SKM-1 (cell line): ENCODE results near the gene WDR5.
"Not testable (repeated sequence)": the region's sequence is repeated elsewhere in the genome, so short reads cannot be mapped to it uniquely, and the experiment has no call there.

Experiments
- DNase-seq: peaks from one replicate; lab custom pipeline; 2025; ENCODE audit not compliant: unreplicated experiment; lab: John Stamatoyannopoulos, UW

The WDR5 gene

GRCh38 chr9:134135343-134136117 lies at the start of gene WDR5:
Gene WDR5 (plus strand): TSS chr9:134136082. CDS start chr9:134139878, 3,796 bp downstream.
- peak; percentile 70 for DNase-seq

DNA sequence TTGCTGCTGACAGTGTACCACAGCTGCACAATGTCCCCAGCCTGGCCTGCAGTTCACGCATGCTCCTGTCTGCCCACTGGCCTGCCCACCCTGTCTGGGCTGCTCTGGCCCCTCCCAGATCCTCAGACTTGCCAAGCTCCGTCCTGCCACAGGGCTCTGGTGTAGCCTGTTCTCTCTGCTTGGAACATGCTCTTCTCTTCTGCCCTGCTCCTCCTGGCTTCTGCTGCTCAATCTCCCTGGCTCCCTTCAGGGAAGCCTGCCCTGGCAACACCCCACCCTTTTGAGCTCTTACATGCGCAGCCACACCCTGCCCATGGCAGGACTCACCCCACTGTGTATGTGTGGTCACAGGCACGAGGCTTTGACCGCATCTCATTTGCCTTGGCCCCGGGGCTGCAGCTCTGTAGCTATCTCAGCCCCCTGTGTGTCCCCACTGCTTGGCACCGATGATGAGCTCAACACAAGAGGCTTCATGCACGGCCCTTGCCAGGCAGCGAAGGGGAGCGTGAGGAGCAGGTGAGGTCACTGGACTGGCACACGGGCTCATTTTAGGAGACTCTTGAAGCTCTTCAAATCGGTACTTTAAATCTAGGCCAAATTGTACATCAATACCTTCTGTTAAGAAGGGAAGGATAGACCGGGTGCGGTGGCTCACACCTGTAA lies 47.7 kb upstream of the WDR5 start:
- no peak for DNase-seq

DNA sequence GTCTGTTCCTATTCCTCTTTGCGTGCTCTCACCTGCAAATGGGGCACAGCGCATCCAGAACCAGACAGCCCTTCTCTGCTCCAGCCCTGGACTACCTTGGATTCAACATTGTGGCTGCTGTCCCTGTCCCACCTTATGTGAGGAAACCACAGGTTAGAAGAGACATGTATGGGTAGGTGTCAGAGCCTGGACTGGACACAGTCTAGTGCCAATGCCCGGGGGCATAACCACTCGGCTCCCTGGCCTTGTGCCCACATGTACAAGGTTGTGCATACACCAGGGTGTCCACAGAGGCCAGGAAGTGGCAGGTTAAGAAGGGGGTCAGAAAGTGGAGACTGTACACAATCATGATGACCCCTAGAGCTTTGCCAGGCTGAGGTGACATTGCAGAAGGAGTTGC lies 45.9 kb upstream of the WDR5 start:
- DNase-seq, result no peak

DNA sequence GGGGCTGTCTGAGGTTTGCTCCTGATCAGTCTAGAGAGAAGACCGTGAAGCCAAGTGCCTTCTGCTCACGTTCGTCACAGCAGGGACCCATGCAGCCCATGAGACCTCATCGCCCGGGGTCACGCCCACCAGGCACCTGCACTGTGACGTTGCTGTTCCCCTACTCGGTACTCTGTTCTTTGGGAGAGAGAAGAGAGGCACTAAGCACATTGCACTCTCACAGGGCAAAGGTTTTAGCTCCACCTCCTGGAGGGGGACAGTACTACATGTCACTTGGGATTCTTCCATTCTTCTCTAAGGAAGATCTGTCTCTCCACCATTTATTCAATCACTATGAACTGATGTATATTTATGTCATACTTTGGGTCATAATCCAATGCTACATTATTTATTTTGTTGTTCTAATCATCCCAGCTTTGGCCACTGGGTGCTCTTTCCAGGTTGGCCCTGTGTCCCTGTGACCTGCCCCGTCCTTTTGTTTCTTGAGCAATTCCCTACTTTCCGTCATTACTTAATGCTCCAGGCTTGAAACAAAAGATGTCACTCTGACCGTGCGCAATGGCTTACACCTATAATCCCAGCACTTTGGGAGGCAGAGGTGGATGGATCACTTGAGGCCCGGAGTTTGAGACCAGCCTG lies 36.6 kb upstream of the WDR5 start:
- DNase-seq, result peak; percentile 53

GRCh38 chr9:134100040-134100439 lies 35.8 kb upstream of the WDR5 start:
- DNase-seq, result no peak

DNA sequence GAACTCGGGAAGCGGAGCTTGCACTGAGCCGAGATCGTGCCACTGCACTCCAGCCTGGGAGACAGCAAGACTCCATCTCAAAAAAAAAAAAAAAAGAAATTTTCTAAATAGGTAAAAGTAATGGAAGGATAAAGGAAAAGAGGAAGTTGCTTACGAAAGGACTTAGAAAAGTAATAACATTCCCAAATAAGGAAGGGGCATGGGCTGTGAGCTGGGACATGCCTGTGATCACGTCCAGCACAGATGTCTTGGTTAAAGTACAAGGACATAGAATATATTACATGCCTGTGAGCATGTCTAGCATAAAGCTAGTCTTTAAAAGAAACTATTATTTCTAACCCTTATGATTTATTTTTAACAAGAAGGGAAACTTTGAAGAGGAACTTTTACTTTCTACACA lies 34.7 kb upstream of the WDR5 start:
- not testable (repeated sequence) for DNase-seq

DNA sequence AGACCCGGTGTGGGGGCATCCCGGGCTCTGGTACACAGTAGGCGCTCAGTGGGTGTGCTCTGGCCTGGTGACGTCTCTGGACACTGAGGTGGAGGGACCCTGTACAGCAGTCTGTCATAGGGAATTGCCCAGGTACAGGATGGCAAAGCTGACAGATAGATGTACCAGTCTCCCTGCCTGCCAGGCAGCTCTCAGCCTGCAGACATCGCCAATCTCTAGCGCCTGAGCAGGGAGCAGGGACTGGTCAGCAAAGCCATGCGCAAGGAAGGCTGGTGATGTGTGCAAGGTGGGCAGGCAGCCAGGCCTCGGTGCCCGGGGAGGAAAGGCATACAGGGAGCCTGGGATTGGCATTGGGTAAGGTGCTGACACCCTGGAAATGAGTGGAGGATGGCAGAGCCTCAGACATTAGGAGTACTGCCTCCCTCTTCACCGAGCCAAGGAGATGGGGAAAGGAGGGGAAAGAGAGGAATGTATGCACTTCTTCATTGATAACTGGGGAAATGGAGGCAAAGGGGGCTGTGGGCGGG lies 34.2 kb upstream of the WDR5 start:
- no peak for DNase-seq

- DNase-seq, result no peak
Observed at GRCh38 chr9:134103391-134103998, 32.4 kb upstream of the WDR5 start.

GRCh38 chr9:134111064-134111463 lies 24.8 kb upstream of the WDR5 start:
- DNase-seq, result no peak

DNA sequence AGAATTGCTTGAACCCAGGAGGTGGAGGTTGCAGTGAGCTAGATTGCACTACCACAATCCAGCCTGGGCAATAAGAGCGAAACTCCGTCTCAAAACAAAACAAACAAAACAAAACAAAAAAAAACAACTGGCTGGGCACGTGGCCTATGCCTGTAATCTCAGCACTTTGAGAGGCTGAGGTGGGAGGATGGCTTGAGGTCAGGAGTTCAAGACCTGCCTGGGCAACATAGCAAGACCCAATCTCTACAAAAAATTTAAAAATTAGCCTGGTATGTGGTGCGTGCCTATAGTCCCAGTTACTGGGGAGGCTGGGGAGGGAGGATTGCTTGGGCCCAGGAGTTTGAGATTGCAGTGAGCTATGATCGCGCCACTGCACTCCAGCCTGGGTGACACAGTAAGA lies 23.3 kb upstream of the WDR5 start:
- DNase-seq, result no peak

GRCh38 chr9:134118972-134119371 lies 16.9 kb upstream of the WDR5 start:
- DNase-seq, result not testable (repeated sequence)

GRCh38 chr9:134123764-134124128 lies 12.1 kb upstream of the WDR5 start:
- DNase-seq, result no peak

DNA sequence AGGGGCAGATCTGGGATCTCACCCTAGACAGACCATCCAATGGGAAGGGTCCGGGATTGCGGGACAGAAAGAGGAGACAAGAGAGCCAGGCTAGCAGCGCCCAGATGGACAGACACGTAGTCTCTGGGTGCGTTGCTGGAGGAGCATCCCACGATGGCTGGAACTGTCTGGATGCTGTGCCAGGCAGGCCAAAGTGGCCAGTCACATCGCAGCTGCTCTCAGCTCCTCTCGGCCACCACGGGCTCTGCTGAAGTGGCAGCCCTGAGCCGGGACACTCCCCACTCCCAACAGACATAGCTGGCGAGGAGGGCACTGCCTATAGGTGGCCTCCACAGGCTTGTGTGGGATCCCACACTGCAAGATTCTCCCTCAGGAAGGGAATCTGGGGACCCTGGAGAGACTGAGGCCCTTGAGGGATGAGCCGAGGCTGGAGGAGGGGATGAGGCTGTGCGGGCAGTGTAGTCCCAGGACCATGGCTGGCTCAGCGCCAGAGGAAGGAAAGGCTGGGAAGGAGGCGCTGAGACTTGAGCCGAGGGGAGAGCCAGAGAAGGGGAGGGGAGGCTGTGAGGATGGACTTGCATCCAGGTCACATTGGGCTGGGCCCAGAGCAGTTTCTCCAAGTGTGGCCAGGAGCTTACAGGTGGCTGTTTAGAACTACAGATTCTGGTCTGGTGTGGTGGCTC lies 10.3 kb upstream of the WDR5 start:
- no peak for DNase-seq

GRCh38 chr9:134126373-134126772 lies 9.5 kb upstream of the WDR5 start:
- no peak for DNase-seq

DNA sequence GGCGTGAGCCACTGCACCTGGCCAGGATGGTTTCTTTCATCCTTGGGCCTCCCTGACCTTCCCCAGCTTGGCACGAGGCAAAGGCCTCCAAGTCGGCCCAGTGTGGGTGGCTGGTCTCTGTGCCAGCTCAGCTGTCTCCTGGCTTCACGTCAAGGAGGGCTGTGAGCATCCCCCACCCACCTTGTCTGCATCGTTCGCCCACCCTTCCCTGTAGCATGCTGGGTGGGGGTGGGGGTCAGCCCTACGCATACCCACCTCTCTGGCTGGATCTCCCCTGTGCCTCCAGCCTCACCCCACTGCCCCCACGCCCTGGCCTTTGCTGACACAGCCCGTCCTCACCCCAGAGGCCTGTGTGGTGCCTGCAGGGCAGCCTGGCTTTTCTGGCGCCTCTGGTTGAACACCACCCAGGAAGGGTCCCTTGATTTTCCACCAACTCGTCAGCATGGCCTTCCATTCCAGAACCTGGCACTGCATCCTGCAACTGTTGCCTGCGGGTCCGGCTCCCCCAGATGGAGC lies 8.8 kb upstream of the WDR5 start:
- DNase-seq, result no peak

DNA sequence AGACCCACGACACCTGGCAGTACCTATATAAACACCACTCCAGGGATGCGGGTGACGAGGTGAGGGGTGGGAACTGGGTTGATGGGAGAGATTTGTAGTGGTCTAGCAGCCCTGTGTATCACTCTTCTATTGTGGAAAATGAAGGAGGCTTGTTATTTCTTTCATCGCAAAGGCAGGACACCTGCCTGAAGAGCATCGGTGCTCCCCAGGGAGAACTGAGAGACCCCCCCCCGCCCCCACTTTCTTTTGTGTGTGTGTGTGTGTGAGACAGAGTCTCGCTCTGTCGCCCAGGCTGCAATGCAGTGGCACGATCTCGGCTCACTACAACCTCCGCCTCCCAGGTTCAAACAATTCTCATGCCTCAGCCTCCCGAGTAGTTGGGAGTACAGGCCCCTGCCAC lies 8.3 kb upstream of the WDR5 start:
- DNase-seq, result no peak

GRCh38 chr9:134128727-134129679 lies 6.9 kb upstream of the WDR5 start:
- DNase-seq, result no peak

GRCh38 chr9:134130503-134131375 lies 5.1 kb upstream of the WDR5 start:
- no peak for DNase-seq
